Activated CD4-positive, alpha-beta T cell treated with anti-CD3 and anti-CD28 coated beads, Interleukin-2, amount 50 U/mL, for 1 hour (primary cell): ENCODE data around the gene DBN1.
"Not testable (repeated sequence)": the region's sequence is repeated elsewhere in the genome, so short reads cannot be mapped to it uniquely, and the experiment has no call there.

Source experiments
- DNase-seq: peaks from one replicate; pipeline ENCODE4 v3.0.0-alpha.2; 2020

Gene DBN1

GRCh38 chr5:177427211-177427822 is 46.1 kb downstream of the DBN1 start:
- DNase-seq, result no peak

- peak; percentile 61 for DNase-seq
These were observed 46.7 kb downstream of the DBN1 start, which contains the start of gene GRK6 for GRCh38 chr5:177426566-177427210. GRK6 (plus strand) TSS chr5:177426676; CDS start chr5:177426846, 170 bp downstream.

DNA sequence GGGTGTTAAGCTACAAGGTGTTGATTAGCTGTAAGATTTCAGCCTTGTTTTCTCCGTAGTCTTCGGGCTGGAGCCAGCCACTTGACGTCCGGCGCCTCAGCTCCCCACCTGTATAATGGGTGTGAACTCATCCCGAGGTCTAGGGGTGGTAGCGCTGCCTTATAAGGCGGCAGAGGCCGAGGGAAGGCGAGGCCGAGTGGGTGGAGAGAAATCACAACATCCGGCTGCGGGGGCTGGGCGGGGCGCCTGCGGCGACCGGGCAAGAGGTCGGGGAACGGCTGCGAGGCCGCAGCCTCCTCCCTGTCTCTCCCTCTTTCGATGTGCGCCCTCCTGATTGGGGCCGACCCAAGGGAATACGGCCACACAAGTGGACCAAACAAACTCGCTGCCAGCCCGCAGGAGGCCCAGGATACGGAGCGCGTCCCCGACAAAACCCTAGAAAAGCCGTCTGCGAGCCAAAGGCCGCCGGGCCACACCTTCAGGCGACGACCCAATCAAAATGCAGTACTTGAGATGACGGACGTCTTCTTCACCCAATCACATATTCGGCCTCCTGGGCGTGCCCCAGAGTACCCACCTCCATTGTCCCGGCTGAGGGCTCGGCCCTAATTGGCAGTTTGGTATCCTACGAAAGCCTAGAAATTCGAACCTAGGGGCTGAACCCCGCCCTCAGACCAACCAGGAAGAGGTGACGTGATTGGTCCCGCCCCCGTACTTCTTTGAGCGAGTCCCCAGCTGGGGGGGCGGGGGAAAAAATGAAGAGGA is 47.5 kb downstream of the DBN1 start:
- peak; percentile 99 for DNase-seq

GRCh38 chr5:177425196-177425800 is 48.1 kb downstream of the DBN1 start:
- DNase-seq, result no peak

DNA sequence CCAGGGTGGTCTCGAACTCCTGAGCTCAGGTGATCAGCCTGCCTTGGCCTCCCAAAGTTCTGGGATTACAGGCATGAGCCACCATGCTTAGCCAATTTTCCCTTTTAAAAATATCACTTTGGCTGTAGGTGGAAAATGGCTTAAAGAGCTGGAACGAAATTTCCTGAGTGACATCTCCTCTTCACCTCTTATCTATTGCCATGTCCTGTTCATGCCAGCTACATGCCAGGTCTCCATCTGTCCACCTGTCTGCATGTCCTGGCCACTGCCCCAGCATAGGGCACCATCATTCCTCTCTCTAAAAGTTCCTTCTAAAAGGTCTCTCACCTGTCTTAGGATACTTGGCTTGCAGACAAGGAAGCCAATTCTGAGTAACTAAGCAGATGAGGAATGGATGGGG is 49.8 kb downstream of the DBN1 start:
- DNase-seq, result no peak

DNA sequence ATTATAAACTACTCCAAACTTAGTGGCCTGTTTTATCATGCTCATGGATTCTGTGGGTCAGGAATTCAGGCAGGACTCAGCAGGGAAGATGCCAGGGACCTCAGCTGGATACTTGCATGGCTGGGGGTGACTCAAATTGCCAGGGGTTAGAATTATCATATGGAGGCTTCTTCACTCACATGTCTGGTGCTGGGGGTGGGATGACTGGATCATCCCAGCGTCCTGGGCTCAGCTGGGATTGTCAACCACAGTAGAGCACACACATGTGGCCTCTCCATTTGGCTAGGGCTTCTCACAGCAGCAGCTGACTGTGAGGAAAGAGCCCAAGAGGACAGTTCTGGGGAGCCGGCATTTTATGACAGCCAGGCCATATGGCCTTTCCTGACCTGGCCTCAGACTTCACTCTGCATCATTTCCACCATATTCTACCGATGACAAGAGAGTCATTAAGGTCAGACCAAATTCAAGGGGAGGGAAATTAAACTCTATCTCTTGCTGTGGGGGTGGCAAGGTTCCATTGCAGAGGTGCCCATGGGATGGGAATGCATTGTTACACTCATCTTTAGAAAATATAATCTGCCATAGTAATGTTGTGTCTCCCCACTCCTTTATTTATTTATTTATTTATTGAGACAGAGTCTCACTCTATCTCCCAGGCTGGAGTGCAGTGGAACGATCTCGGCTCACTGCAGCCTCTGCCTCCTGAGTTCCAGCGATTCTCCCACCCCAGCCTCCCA is 52.2 kb downstream of the DBN1 start:
- DNase-seq, result no peak

DNA sequence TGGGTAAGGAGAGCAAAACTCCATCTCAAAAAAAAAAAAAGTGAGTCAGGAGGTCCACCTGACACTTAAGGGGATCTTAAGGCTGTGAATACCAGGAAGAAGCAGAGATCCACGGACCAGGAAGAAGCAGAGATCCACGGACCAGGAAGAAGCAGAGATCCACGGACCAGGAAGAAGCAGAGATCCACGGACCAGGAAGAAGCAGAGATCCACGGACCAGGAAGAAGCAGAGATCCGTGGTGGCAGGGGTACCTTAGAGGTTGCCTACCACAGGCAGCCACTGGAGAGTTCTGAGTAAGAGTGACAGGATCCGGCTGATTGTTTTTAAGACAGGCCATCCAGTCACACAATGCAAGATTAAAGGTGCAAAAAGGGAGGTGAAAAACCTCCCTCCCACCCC is 53.0 kb downstream of the DBN1 start:
- not testable (repeated sequence) for DNase-seq

DNA sequence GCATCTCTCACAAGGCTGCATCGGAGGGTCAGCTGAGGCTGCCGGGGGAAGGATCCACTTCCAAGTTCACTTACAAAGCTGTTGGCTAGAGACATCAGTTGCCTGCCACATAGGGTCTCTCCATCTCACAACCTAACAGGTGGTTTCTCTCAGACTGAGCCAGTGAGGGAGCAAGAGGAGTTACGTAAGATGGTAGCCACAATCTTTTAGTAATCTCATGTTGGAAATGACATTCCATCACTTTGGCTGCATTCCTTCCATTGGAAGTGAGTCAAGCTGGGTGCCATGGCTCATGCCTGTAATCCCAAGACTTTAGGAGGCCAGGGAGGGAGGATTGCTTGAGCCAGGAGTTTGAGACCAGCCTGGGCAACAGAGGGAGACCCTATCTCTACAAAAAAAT is 54.4 kb downstream of the DBN1 start:
- DNase-seq, result no peak

GRCh38 chr5:177417081-177417480 is 56.4 kb downstream of the DBN1 start:
- not testable (repeated sequence) for DNase-seq

DNA sequence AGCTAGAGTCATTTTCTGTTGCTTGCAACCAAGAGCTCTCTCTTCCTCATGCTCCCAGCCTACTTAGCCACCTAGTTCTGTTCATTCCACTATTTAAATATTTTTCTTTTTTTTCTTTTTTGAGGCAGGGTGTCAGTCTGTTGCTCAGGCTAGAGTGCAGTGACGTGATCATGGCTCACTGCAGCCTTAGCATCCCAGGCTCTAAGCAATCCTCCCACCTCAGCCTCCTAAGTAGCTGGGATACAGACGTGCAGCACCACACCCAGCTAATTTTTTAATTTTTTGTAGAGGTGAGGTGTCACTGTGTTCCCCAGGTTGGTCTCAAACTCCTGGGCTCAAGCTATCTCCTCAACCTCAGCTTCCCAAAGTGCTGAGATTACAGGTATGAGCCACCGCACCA is 59.0 kb downstream of the DBN1 start:
- DNase-seq, result no peak

- no peak for DNase-seq
These were observed 60.7 kb downstream of the DBN1 start for GRCh38 chr5:177412603-177413233.

DNA sequence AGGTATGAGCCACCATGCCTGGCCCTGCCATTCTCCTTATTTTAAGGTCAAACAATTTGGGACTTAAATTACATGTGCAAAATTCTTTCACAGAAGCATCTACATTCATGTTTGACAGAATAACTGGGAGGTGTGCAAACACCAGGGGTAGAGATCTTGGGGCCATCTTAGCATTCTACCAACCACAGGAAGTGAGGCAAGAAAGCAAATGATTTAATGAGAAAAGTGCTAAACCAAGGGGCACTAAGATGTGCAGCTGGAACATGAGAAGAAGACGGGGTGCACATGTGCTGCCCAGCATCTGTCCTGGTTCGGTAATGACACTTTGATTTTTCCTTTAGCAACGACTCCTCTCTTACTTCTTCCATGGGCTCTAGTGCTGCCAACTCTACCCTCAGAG is 62.9 kb downstream of the DBN1 start:
- DNase-seq, result no peak

- no peak for DNase-seq
These were observed 64.2 kb downstream of the DBN1 start, which contains the start of gene F12 for GRCh38 chr5:177409043-177409801. F12 (minus strand) TSS chr5:177409564; CDS start chr5:177409527, 37 bp downstream.
